HG02884 (cell line): ENCODE results near the gene LPCAT2.

Source experiments
- ATAC-seq: cut with Tn5 transposase; IDR thresholded peaks from one replicate; pipeline ENCODE4 v1.9.1; 2021; ENCODE audit warnings: mild to moderate bottlenecking, moderate library complexity; ENCODE audit not compliant: unreplicated experiment

Gene LPCAT2

GRCh38 chr16:55502801-55503366 is 6.0 kb upstream of the LPCAT2 start:
- ATAC-seq, result no peak

GRCh38 chr16:55503726-55504550 is 4.9 kb upstream of the LPCAT2 start:
- no peak for ATAC-seq

DNA sequence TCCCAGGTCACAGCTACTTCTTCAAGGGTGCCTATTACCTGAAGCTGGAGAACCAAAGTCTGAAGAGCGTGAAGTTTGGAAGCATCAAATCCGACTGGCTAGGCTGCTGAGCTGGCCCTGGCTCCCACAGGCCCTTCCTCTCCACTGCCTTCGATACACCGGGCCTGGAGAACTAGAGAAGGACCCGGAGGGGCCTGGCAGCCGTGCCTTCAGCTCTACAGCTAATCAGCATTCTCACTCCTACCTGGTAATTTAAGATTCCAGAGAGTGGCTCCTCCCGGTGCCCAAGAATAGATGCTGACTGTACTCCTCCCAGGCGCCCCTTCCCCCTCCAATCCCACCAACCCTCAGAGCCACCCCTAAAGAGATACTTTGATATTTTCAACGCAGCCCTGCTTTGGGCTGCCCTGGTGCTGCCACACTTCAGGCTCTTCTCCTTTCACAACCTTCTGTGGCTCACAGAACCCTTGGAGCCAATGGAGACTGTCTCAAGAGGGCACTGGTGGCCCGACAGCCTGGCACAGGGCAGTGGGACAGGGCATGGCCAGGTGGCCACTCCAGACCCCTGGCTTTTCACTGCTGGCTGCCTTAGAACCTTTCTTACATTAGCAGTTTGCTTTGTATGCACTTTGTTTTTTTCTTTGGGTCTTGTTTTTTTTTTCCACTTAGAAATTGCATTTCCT is 3.4 kb upstream of the LPCAT2 start:
- no peak for ATAC-seq

DNA sequence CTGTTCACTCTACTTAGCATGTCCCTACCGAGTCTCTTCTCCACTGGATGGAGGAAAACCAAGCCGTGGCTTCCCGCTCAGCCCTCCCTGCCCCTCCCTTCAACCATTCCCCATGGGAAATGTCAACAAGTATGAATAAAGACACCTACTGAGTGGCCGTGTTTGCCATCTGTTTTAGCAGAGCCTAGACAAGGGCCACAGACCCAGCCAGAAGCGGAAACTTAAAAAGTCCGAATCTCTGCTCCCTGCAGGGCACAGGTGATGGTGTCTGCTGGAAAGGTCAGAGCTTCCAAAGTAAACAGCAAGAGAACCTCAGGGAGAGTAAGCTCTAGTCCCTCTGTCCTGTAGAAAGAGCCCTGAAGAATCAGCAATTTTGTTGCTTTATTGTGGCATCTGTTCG is 2.8 kb upstream of the LPCAT2 start:
- ATAC-seq, result no peak

DNA sequence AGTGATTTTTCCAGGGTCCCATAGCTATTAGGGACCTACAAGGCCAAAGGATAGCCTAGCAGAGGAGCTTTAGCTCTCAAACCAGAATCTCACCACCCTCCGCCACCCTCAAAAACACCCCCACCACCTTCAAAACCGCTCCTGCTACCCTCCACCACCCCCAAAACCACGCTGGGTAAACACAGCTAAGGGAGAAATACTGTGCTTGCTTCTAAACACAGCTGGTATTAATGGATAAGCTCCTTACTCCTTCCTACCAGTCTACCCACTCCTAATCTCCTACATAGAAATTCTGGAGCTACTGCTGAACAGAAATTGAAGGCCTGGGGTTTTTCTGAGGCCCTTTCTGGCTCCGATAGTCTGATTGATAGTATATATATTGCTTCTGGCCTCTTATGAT is 2.2 kb upstream of the LPCAT2 start:
- no peak for ATAC-seq

GRCh38 chr16:55508271-55508921 is 476 bp upstream of the LPCAT2 start:
- no peak for ATAC-seq

DNA sequence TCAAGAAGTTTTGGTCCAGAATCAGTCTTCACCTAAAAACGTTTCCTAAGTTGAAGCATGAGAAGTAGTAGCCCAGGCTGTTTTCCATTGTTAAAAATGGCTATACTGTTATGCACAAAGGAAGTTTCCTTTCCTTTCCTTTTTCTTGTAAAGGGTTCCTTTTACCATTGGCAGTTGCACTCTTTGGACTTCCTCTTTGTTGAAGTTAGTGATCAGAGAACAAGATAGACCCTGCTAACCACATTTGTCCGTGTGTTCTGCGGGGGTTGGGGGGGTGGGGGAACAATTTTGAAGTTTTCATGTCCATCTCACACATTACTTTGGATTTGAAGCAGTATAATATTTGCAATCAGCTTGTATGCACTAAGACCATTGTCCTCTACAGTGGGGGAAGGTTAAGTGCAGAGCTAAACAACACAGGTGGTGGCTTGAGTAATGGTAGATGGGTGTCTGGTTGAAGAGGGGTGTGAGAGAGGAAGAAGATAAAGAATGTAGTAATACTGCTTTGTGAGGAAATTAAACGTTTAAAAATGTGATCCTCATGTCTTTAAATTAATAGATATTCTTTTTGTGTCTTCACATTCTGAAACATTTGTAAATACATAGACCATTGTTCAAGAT is 1.4 kb downstream of the LPCAT2 start:
- no peak for ATAC-seq

- ATAC-seq, result no peak
Observed at GRCh38 chr16:55512941-55513340, 4.1 kb downstream of the LPCAT2 start.

- no peak for ATAC-seq
Observed at GRCh38 chr16:55513616-55514015, 4.7 kb downstream of the LPCAT2 start.

GRCh38 chr16:55515111-55515510 is 6.2 kb downstream of the LPCAT2 start:
- ATAC-seq, result no peak

- ATAC-seq, result no peak
Observed at GRCh38 chr16:55521792-55522191, 12.9 kb downstream of the LPCAT2 start.

DNA sequence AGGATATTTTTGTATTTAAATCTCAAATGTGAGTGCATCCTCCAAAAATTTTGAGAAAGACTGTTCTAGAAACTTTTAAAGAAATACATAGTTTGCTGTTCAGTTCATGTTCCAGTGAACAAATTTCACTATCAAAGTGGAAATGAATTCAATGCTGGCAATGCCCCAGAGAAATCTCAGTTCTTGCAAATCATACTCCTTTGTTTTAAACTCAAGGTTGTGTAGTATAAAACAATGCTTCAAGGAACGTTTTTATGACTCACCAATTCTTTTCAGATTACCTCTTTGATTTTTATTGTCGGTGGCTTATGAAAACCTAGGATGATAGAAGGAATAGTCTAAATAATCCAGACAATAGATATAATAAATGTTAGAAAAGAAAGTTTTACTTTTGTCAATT is 17.6 kb downstream of the LPCAT2 start:
- ATAC-seq, result no peak

DNA sequence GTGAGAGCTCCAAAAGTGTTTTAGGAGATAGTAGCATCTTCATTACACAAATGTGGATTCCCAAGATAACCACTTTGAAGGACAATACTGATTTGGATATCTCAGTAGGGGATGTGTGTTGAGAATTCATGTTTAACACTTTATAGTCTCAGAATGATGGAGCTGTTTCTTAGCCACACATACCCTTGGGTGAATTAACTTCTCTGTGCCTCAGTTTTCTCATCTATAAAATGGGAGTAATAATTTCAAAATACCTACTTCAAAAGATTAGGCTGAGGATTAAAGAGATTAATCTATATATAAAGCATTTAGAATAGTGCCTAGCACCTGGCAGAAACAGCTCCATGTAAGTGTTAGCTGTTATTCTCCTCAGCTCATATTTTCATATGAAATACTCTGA is 19.0 kb downstream of the LPCAT2 start:
- ATAC-seq, result no peak

DNA sequence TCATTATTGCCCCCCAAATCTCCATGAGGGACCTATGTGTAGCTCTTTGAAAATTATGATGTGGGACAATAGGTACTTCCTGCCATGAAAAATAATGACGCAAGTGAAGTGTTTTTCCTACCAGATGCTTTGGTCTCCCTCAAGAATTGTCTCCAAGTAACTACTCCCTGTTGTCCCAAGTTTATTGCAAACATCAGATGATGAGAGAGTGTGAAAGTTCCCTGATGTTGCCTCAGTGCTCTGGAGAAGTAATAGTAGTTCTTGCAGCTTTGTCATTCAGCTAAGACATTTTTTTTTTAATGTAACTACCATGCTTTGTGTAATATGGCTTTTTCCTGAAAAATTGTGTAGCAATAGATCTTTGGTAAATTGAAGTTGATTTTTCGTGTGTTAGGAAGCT is 20.1 kb downstream of the LPCAT2 start:
- ATAC-seq, result no peak

- no peak for ATAC-seq
Observed at GRCh38 chr16:55530316-55530856, 21.5 kb downstream of the LPCAT2 start.

- ATAC-seq, result no peak
Observed at GRCh38 chr16:55532227-55532626, 23.4 kb downstream of the LPCAT2 start.

- ATAC-seq, result no peak
Observed at GRCh38 chr16:55534756-55535155, 25.9 kb downstream of the LPCAT2 start.

DNA sequence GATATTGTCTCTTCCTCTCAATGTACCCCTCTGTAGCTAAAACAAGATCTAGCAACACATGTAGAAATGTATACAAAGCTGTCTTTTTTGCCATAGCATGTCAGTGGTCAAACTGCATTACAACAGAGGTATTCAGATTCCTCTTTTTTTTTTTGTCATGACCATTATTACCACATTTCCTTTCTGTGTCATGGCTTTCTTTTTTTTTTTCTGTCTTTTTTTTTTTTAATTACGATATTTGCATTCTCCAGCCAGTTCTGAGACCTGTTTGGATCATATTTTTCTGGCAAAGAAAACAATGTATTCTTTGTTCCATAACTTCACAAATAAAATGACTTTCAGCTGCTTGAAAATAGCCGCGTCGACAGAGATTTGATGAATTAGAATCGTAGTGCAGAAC is 30.2 kb downstream of the LPCAT2 start:
- ATAC-seq, result no peak

GRCh38 chr16:55539488-55539887 is 30.6 kb downstream of the LPCAT2 start:
- no peak for ATAC-seq

- no peak for ATAC-seq
Observed at GRCh38 chr16:55540221-55540620, 31.3 kb downstream of the LPCAT2 start.
